HG03108 (cell line): ENCODE measurements around the gene CDH4.
"Not testable (repeated sequence)": the region's sequence is repeated elsewhere in the genome, so short reads cannot be mapped to it uniquely, and the experiment has no call there.

ENCODE experiments used
- ATAC-seq: cut with Tn5 transposase; IDR thresholded peaks from one replicate; pipeline ENCODE4 v1.9.1; 2021; ENCODE audit warnings: moderate library complexity; ENCODE audit not compliant: unreplicated experiment

The CDH4 gene

DNA sequence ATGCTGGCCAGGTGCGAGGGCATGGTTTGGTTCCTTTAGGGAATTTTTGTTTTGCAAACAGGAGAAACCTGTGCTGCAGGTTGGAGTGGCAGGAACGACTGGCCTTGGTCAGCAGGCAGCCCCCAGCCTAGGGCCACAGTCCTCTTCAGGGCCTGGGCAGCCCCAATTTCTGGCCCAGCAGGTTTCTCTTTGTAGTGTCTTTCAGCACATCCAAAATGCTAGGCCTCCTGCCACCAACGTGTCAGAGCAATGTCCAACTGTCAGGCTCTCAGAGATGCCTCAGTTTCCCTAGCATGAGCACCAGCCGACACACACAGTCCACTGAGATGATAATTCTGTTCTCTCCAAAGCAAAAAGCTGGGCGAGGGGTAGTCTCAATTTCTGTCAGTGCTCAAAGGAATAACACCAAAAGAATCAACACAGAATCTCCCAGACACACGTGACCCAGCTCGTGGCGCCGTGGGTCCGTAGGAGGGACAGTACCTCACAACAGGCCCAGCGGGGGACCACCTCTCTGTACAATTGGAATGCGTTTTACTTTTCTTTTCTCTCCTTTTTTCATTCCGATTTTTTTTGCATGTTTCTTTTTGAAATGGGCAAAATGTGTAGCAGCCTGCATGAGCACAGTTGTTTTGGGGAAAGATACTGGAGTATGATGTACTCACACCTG is 687.8 kb downstream of the CDH4 start:
- no peak for ATAC-seq

GRCh38 chr20:61940491-61940890 is 688.4 kb downstream of the CDH4 start:
- ATAC-seq = no peak

DNA sequence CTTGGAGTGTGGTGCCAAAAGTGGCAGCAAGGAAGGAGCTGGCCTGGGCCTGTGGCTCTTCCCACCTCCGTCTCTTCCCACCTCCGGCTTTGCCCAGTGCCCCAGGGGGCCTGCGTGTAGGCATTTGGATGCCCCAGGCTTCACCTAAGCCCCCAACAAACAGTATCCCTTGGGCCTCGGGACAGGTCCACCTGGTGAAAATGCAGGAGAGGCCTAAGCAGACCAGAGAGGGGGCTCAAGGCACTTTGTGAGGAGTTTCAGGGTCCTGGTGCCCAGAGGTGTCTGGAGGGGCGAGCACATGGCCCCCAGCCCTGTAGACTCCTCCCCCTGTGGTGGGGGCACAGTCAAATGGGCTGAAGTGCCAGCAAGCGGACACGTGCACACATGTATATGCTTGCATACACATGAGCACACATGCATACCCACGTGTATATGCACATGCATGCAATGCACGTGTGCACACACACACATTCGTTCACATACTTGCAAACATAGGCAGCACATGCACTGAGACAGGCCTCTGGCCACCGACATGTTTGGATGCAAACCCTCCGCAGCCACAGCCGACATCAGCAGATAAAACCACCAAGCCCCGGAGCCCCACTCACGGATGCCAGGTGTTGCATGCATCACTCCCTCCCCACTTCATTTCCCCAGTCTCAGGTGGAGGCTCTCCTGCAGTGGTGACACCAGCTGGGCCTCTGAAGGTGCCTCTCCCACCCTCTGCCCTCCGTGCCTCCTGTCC is 689.1 kb downstream of the CDH4 start:
- no peak for ATAC-seq

- ATAC-seq = no peak
These were observed 689.8 kb downstream of the CDH4 start for GRCh38 chr20:61941721-61942405.

DNA sequence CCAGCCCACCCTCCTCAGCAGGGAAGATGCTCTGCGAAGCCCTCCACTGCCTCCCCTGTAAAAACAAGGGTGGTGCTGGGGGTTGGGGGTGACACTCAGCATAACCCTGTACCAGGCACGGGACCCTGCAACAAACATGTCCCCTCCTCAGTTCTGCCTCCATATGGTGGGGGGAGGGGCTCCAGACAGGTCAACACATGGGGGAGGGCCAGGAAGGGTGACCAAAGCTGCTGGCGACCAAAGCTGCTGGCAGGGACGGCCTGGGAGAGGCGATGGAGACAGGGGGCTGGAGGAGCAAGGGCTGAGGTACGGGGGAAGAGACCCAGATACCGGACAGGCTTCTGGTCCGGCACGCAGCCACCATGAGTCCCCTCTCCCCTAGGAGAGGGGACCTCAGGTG is 690.5 kb downstream of the CDH4 start:
- no peak for ATAC-seq

DNA sequence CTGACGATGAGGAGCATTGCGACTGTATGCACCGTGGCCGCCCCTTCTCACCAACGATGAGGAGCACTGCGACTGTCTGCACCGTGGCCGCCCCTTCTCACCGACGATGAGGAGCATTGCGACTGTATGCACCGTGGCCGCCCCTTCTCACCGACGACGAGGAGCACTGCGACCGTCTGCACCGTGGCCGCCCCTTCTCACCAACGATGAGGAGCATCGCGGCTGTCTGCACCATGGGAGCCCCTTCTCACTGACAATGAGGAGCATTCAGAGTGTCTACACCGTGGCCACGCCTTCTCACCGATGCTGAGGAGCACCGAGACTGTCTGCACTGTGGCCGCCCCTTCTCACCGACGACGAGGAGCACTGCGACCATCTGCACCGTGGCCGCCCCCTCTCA is 692.9 kb downstream of the CDH4 start:
- ATAC-seq = not testable (repeated sequence)

DNA sequence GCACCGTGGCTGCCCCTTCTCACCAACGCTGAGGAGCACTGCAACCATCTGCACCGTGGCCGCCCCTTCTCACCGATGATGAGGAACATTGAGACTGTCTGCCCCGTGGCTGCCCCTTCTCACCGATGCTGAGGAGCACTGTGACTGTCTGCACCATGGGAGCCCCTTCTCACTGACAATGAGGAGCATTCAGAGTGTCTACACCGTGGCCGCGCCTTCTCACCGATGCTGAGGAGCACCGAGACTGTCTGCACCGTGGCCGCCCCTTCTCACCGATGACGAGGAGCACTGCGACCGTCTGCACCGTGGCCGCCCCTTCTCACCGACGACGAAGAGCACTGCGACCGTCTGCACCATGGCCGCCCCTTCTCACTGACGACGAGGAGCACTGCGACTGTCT is 693.4 kb downstream of the CDH4 start:
- ATAC-seq = not testable (repeated sequence)

- not testable (repeated sequence) for ATAC-seq
These were observed 696.0 kb downstream of the CDH4 start for GRCh38 chr20:61948056-61948455.

DNA sequence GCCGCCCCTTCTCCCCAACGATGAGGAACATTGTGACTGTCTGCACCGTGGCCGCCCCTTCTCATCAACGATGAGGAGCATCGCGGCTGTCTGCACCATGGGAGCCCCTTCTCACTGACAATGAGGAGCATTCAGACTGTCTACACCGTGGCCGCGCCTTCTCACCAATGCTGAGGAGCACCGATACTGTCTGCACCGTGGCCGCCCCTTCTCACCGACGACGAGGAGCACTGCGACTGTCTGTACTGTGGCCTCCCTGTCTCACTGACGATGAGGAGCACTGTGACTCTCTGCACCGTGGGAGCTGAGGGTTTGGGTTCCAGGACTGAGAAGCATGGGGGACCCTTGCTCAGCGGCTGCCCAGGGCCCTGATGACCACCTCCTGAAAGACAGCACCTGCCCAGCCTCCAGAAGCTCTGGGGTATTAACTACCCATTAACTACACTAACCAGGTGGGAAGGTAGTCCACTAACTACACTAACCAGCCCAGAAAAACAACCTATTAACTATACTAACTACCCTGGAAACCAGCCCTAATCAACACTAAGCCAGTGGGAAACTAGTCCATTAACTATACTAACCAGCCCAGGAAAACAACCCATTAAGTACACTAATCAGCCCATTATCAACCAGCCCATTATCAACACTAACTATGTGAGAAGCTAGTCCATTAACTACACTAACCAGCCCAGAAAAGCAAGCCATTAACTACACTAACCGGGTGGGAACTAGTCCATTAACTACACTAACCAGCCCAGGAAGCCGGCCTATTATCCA is 696.7 kb downstream of the CDH4 start:
- ATAC-seq = no peak

- ATAC-seq = no peak
These were observed 697.3 kb downstream of the CDH4 start for GRCh38 chr20:61949363-61949713.

DNA sequence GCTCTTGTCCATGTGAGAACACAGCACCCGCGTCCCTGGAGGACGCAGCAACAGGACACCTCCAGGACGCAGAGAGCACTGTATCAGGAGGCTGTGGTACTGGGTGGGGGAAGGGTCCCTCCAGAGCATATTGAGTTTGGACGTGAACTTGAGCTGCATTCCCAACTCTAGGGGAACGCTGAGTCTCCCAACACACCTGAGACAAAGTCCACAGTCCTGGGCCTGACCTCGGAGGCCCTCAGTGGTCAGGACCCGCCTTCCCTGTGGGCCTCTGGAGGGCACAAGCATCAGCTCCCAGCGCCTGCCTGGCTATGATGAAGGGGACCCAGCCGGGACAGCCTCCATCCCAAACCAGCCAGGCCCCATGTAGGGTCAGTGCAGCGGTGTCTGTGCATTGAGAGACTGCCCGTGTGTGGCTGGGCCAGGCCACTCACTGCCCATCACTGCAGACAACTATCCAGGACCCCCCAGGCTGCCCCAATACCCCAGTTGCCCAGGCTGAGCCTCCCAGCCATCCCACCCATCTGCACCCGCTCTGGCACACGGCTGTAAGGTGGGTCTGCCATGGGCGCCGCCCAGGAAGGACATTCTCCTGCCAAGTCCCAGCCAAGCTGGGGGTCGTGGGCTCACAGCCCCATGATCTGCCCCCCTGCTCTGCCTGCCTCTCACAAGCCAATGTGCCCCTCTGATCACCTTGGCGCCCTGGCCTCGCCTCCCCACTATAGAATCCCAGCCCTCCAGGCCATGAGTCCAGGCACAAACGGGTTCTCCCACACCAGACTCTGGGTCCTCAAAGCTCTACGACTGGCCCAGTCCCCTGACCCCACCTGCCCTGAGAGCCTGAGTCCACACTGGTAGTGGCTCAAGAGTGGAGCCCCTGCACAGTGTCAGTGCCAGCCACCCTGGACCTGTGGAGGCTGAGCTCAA is 697.9 kb downstream of the CDH4 start:
- ATAC-seq = no peak

GRCh38 chr20:61950641-61951071 is 698.6 kb downstream of the CDH4 start:
- no peak for ATAC-seq

DNA sequence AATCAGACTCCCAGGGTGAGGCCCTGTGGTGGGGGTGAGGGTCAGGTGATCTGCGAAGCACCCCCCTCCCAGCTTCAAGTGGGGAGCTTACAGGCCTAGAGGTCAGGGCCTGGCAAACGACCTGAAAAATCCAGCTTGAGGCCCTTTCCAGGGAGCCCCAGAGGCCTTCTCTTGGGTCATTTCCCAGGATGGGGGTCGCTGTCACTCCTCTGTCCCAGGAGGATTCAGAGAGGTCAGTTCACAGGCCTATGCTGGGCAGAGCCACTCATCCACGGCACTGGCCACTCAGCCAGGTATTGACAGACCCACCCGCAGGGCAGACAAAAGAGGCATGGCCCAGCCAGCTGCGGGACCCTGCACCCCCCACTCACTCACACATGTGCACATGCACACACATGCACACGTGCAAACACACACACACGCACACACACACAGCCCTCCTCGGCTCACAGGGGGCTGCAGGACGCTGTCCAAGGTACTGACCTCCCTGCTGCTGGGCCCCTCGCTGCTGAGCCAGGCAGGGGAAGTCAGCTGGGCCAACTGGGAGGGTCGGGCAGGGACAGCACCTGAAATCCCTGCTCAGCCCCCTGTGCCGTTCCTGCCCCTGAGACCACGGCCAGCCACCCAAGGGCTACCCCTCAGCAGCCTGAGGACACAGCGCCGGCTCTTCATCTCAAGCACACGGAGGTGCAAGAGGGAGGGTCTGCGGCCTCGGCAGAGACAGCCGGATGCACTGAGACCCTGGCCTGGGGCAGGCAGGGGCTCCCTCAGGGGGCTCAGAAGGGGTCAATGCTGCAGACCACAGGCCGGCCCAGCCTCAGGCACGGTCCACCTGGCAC is 699.9 kb downstream of the CDH4 start:
- ATAC-seq = no peak

GRCh38 chr20:61953037-61954021 is 701.3 kb downstream of the CDH4 start:
- ATAC-seq = no peak

DNA sequence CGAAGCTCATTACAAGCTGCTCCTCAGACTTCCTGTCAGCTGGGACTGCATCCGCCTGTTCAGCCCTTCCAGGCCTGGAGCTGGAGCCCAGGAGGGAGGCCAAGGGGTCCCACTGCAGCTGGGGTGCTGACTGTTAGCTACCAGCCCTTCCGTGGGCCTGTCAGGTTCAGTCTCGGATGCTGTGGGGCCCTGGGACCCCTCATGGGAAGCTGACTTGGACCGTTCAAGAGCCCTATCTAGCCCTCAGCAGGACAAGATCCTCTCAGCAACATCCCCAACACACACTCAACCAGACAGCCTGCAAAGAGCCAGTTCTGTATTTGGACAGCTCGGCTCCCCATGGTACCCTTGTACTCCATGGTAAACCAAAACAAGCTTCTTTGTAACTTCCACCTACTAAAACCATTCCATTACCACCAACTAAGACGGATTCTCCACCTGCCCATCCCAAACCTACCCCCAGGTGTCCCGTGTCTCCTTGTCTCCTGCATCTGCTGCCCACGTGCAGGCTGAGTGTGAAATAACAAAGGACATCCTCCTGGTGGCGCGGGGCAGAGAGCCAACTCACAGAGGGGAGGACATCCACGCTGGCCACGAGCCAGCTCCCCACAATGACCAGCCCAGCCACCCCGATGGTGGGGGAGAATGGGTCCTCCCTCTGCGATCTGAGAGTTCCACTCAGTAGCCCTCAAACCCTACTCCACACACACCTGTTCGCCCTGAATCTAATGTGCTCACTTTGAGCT is 702.4 kb downstream of the CDH4 start:
- ATAC-seq = no peak

DNA sequence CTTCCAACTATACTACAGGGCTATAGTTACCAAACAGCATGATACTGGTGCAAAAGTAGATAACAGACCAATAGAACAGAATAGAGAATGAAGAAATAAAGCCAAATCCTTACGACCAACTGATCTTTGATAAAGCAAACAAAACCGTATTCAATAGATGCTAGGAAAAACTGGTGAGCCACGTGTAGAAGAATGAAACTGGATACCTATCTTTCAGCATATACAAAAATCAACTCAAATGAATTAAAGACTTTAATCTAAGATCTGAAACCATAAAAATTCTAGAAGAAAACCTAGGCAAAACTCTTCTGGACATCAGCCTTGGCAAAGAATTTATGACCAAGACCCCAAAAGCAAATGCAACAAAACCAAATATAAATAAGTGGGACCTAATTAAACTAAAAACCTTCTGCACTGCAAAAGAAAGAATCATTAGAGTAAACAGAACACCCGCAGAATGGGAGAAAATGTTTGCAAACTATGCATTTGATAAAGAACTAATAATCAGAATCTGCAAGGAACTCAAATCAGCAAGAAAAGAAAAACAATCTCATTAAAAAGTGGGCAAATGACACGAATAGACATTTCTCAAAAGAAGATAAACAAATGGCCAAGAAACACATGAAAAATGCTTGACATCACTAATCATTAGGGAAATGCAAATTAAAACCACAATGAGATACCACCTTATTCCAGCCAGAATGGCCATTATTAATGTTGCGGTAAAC is 703.8 kb downstream of the CDH4 start:
- no peak for ATAC-seq
